ENCODE data around the gene KRT13.

DNA sequence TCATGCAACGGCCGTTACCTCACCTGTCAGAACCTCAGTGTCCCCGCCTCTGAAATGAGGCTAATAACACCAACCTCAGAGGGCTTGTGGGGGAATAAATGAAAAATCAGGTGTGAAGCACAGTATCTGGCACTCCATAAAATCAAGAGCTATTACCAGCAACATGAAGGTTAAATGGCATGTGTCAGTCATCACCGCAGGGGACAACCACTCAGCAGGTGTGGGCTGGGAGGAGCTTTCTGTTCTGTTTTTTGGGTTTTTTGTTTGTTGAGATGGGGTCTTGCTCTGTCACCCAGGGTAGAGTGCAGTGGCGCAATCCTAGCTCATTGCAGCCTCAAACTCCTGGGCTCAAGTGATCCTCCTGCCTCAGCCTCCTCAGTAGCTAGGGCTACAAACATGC, 39.5 kb upstream of the KRT13 start:
- no peak for TF ChIP-seq GABPA (IDR thresholded peaks at IDR 0.05 in 1 of 2, conservative IDR thresholded peaks at IDR 0.05 in 1 of 2)
- TF ChIP-seq, protein P1, sequence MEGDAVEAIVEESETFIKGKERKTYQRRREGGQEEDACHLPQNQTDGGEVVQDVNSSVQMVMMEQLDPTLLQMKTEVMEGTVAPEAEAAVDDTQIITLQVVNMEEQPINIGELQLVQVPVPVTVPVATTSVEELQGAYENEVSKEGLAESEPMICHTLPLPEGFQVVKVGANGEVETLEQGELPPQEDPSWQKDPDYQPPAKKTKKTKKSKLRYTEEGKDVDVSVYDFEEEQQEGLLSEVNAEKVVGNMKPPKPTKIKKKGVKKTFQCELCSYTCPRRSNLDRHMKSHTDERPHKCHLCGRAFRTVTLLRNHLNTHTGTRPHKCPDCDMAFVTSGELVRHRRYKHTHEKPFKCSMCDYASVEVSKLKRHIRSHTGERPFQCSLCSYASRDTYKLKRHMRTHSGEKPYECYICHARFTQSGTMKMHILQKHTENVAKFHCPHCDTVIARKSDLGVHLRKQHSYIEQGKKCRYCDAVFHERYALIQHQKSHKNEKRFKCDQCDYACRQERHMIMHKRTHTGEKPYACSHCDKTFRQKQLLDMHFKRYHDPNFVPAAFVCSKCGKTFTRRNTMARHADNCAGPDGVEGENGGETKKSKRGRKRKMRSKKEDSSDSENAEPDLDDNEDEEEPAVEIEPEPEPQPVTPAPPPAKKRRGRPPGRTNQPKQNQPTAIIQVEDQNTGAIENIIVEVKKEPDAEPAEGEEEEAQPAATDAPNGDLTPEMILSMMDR (IDR thresholded peaks at IDR 0.05; ENCODE audit: low read depth, low read length, missing input control): no peak
- TF ChIP-seq JUND (IDR thresholded peaks at IDR 0.05): no peak
- no peak for TF ChIP-seq YY1 (IDR thresholded peaks at IDR 0.05)
- no peak for TF ChIP-seq SP1 (IDR thresholded peaks at IDR 0.05)
- TF ChIP-seq, protein P2, sequence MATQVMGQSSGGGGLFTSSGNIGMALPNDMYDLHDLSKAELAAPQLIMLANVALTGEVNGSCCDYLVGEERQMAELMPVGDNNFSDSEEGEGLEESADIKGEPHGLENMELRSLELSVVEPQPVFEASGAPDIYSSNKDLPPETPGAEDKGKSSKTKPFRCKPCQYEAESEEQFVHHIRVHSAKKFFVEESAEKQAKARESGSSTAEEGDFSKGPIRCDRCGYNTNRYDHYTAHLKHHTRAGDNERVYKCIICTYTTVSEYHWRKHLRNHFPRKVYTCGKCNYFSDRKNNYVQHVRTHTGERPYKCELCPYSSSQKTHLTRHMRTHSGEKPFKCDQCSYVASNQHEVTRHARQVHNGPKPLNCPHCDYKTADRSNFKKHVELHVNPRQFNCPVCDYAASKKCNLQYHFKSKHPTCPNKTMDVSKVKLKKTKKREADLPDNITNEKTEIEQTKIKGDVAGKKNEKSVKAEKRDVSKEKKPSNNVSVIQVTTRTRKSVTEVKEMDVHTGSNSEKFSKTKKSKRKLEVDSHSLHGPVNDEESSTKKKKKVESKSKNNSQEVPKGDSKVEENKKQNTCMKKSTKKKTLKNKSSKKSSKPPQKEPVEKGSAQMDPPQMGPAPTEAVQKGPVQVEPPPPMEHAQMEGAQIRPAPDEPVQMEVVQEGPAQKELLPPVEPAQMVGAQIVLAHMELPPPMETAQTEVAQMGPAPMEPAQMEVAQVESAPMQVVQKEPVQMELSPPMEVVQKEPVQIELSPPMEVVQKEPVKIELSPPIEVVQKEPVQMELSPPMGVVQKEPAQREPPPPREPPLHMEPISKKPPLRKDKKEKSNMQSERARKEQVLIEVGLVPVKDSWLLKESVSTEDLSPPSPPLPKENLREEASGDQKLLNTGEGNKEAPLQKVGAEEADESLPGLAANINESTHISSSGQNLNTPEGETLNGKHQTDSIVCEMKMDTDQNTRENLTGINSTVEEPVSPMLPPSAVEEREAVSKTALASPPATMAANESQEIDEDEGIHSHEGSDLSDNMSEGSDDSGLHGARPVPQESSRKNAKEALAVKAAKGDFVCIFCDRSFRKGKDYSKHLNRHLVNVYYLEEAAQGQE (IDR thresholded peaks at IDR 0.05): no peak
